WTC11 (cell line): ENCODE measurements around the gene FAM25A. TPM values are rescaled to one million over a fixed set of nuclear protein-coding genes. Genes with fewer than 3 reads are reported as not detected.

Source experiments
- ATAC-seq: fragments of 200-7000 bp; cut with Tn5 transposase; 2 replicates; pipeline ENCODE4 v1.10.0; 2021; ENCODE audit warnings: mild to moderate bottlenecking, moderate library complexity
- CTCF ChIA-PET: fragments of 300-600 bp; sonication (Branson Sonifier 250); formaldehyde crosslinking; loops from one replicate; lab custom pipeline; 2021; ENCODE audit warnings: antibody characterized with exemption; lab: Charles Lee
- POLR2A ChIA-PET: fragments of 350-600 bp; sonication (Branson Sonifier 250); formaldehyde crosslinking; loops from one replicate; lab custom pipeline; 2021; ENCODE audit warnings: antibody characterized with exemption; lab: Charles Lee
- DNase-seq: peaks from one replicate; pipeline ENCODE4 v3.0.0; 2021; ENCODE audit warnings: low spot score
- H3K27ac Mint-ChIP-seq: 2 replicates; pipeline ENCODE4 v1.8.0; 2021; ENCODE audit warnings: mixed read lengths
- H3K27me3 Mint-ChIP-seq: 2 replicates; pipeline ENCODE4 v1.8.0; 2021; ENCODE audit warnings: low read depth, mild to moderate bottlenecking, moderate library complexity, mixed read lengths
- H3K36me3 Mint-ChIP-seq: 2 replicates; pipeline ENCODE4 v1.8.0; 2021; ENCODE audit warnings: mixed read lengths
- H3K4me1 Mint-ChIP-seq: 2 replicates; pipeline ENCODE4 v1.8.0; 2022; ENCODE audit warnings: mixed read lengths
- H3K4me3 Mint-ChIP-seq: 2 replicates; pipeline ENCODE4 v1.8.0; 2021; ENCODE audit warnings: mild to moderate bottlenecking, moderate library complexity, mixed read lengths
- H3K9me3 Mint-ChIP-seq: 2 replicates; pipeline ENCODE4 v1.8.0; 2021; ENCODE audit warnings: mixed read lengths
- ARID4B ChIP-seq: sonication (generic); formaldehyde crosslinking; IDR thresholded peaks from 2 replicates; pipeline ENCODE4 v1.8.0; 2023; ENCODE audit warnings: missing genetic modification reagents, mild to moderate bottlenecking, borderline replicate concordance
- ATF3 ChIP-seq: sonication (generic); formaldehyde crosslinking; conservative IDR thresholded peaks from 2 replicates; pipeline ENCODE4 v1.8.1; 2022; ENCODE audit warnings: mild to moderate bottlenecking, missing genetic modification reagents
- CBFB ChIP-seq: sonication (generic); formaldehyde crosslinking; IDR thresholded peaks from 2 replicates; pipeline ENCODE4 v1.8.1; 2022; ENCODE audit warnings: mild to moderate bottlenecking, low read depth, missing genetic modification reagents
- ELF4 ChIP-seq: sonication (generic); formaldehyde crosslinking; IDR thresholded peaks from 2 replicates; pipeline ENCODE4 v1.8.1; 2022; ENCODE audit warnings: low read depth, mild to moderate bottlenecking, moderate library complexity, missing genetic modification reagents
- NFATC4 ChIP-seq: fragments of 250-450 bp; sonication (Bioruptor Pico); IDR thresholded peaks from 2 replicates; pipeline ENCODE4 v1.9.0; 2021; ENCODE audit warnings: mild to moderate bottlenecking
- SMAD3 ChIP-seq: sonication (generic); formaldehyde crosslinking; IDR thresholded peaks from 2 replicates; pipeline ENCODE4 v1.8.0; 2022; ENCODE audit warnings: missing genetic modification reagents, mild to moderate bottlenecking, borderline replicate concordance
- SP1 ChIP-seq: sonication (generic); formaldehyde crosslinking; conservative IDR thresholded peaks from 2 replicates; pipeline ENCODE4 v1.8.1; 2022; ENCODE audit warnings: missing genetic modification reagents
- ZNF138 ChIP-seq: sonication (generic); formaldehyde crosslinking; conservative IDR thresholded peaks from 2 replicates; pipeline ENCODE4 v1.8.1; 2022; ENCODE audit warnings: mild to moderate bottlenecking, moderate library complexity, missing genetic modification reagents
- ZNF263 ChIP-seq: sonication (generic); formaldehyde crosslinking; IDR thresholded peaks from 2 replicates; pipeline ENCODE4 v1.8.1; 2022; ENCODE audit warnings: low read depth, mild to moderate bottlenecking, moderate library complexity, missing genetic modification reagents
- ZNF317 ChIP-seq: sonication (generic); formaldehyde crosslinking; IDR thresholded peaks from 2 replicates; pipeline ENCODE4 v1.8.1; 2023; ENCODE audit warnings: low read depth, mild to moderate bottlenecking, moderate library complexity, missing genetic modification reagents, borderline replicate concordance
- ZNF512 ChIP-seq: sonication (generic); formaldehyde crosslinking; IDR thresholded peaks from 2 replicates; pipeline ENCODE4 v1.8.1; 2022; ENCODE audit warnings: missing genetic modification reagents, borderline replicate concordance
- ZNF532 ChIP-seq: fragments of 250-450 bp; sonication (Bioruptor Pico); IDR thresholded peaks from 2 replicates; pipeline ENCODE4 v1.9.0; 2021; ENCODE audit warnings: mild to moderate bottlenecking, borderline replicate concordance
- total RNA-seq: library from RNA; stranded (reverse); gene quantifications from 3 replicates; pipeline ENCODE4 v1.2.3, GENCODE V29; 2021
- TF ChIP-seq, protein P1 (sequence below): fragments of 250-450 bp; sonication (Bioruptor Pico); IDR thresholded peaks from 2 replicates; pipeline ENCODE4 v1.9.0; 2021; ENCODE audit warnings: mild to moderate bottlenecking
- TF ChIP-seq, protein P2 (sequence below): sonication (generic); formaldehyde crosslinking; IDR thresholded peaks from 2 replicates; pipeline ENCODE4 v1.8.0; 2023; ENCODE audit warnings: missing genetic modification reagents

The FAM25A gene
- total RNA-seq, 1 experiment from 2014 or later: not detected

DNA sequence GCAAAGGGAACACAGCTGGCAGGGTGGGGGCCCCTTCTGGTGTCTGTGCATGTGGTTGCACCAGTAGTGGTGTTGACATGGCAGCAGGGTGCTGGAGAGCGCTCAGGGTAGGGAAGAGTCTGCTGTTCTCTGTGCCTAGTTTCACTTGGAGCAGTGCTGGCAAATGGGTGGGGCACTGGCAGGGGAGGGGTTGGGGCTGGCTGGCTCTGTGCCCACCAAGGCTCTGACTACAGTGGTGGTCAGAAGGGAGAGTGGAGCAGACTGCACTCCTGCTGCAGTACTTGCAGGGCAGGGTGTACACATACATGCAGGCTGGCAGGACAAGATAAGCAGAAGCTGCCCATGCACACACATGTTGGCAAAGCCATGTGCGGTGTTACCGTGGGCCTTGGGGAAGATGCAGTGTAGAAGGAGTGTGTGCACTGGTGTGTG is 18.2 kb downstream of the FAM25A start:
- Mint-ChIP-seq H3K27me3 (no peaks in the 10 kb centered on the region; the same call in 1 of the 2 replicates), H3K27ac (no peak overlapping the region), H3K4me1 (no peaks in the 10 kb centered on the region), H3K4me3 (no peak overlapping the region), H3K36me3 (peaks cover 3% of the 10 kb centered on the region; the same call in 1 of the 2 replicates), H3K9me3 (peaks cover 5% of the 10 kb centered on the region)
- ChIA-PET CTCF (interaction anchor here (0.9 kb wide), 1 partner anchor 78 kb away, joined by 3 read pairs; no protein-coding TSS in a partner anchor), POLR2A (no interaction called here)
- DNase-seq (no peak), ATAC-seq (no peak)
- no peak for TF ChIP-seq SP1 (CRISPR knock-in tag)
- TF ChIP-seq, protein P1, sequence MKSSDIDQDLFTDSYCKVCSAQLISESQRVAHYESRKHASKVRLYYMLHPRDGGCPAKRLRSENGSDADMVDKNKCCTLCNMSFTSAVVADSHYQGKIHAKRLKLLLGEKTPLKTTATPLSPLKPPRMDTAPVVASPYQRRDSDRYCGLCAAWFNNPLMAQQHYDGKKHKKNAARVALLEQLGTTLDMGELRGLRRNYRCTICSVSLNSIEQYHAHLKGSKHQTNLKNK: no peak
- TF ChIP-seq SMAD3 (CRISPR knock-in tag): no peak
- no peak for TF ChIP-seq ATF3
- no peak for TF ChIP-seq ZNF532 (CRISPR knock-in tag)
- TF ChIP-seq, protein P2, sequence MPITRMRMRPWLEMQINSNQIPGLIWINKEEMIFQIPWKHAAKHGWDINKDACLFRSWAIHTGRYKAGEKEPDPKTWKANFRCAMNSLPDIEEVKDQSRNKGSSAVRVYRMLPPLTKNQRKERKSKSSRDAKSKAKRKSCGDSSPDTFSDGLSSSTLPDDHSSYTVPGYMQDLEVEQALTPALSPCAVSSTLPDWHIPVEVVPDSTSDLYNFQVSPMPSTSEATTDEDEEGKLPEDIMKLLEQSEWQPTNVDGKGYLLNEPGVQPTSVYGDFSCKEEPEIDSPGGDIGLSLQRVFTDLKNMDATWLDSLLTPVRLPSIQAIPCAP (CRISPR knock-in tag): no peak
- TF ChIP-seq ZNF317: no peak
- no peak for TF ChIP-seq CBFB (CRISPR knock-in tag)
- no peak for TF ChIP-seq ELF4 (CRISPR knock-in tag)
- no peak for TF ChIP-seq ARID4B
- no peak for TF ChIP-seq ZNF263 (CRISPR knock-in tag)
- no peak for TF ChIP-seq NFATC4 (CRISPR knock-in tag)
- no peak for TF ChIP-seq ZNF138 (CRISPR knock-in tag)
- TF ChIP-seq ZNF512 (CRISPR knock-in tag): no peak
- TF ChIP-seq, all 79 proteins: peak for 0
